ENCODE data around the gene DHRS12.

DNA sequence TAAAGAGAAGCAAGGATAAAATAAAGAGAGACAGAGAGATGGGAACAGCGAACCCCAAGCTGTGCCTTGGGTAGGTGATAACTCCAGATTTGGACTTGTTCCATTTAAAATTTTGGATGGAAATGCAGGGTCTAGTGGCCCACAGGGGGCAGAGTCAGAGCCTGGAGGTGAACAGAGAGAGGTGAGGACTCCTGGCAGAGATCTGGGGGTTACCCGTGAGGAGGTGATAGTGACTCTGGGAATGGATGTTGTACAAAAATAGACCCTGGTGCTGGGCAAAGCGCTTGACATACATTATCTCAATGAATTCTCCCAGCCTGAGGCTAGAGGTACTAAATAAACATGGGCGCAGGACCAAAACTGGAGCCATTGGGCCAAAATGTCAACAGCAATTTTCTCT is 14.3 kb upstream of the DHRS12 start:
- TF ChIP-seq TAF1 (IDR thresholded peaks at IDR 0.05; ENCODE audit: borderline replicate concordance, low read depth, low read length) (no peak), POLR2A (IDR thresholded peaks at IDR 0.05; ENCODE audit: low read depth, low read length) (no peak), POLR2AphosphoS5 (IDR thresholded peaks at IDR 0.05; ENCODE audit: low read depth, low read length) (no peak)

All from GM12892 (cell line).